Measurements from ENCODE around the gene DUSP14.
"Not testable (repeated sequence)": the region's sequence is repeated elsewhere in the genome, so short reads cannot be mapped to it uniquely, and the experiment has no call there.

The DUSP14 gene

GRCh38 chr17:37485938-37486570, 3.6 kb upstream of the DUSP14 start:
- DNase-seq: no peak

DNA sequence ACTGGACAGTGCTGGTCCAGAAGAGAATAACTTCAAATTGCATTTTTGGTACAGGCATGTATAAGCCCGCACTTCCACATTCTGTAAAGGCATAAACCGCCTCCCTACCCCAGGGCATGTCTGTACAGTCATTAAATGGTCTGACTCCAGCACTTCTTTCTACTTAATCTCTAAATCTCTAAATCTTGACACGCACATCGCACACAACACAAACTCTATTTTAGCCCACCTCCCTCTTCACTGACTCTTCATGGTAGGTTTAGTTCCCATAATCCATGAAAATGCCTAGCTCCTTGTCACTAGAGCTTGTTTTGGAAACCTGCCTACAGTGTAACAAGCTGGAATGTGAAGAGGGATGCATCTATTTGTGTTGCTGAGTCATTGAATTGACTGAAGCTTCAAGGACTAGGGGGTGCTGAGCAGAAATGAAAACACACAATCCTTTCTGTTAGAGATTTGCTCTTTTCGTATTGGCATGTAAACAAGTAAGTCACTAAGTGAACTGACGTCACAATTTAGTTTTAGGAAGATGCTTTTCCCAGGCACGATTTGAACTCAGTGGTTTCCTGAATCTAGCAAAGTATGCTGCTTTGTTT, 1.6 kb upstream of the DUSP14 start:
- no peak for DNase-seq

GRCh38 chr17:37488607-37489196, 989 bp upstream of the DUSP14 start:
- DNase-seq: peak; percentile 69

- no peak for DNase-seq
These were observed 414 bp downstream of the DUSP14 start for GRCh38 chr17:37490022-37490587.

GRCh38 chr17:37490638-37491614, 1.2 kb downstream of the DUSP14 start:
- DNase-seq: peak; percentile 76

DNA sequence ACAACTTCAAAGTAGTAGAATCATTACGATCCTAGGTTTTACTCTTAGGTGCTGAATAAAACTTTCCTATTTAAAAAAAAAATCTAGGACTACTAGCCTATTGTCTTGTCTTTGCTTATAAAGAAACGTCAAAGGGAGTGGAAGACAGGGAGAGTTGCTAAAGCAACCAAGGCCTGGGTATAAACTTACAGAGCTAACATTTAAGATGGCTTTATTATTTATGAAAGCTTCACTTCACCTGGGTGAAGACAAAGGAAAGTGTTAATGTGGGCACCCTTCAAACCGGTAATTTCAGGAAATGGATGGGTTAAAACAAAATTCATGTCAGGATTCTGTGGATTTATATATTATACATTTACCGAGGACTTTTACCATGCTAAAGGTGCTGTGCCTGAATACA, 2.5 kb downstream of the DUSP14 start:
- DNase-seq: no peak

DNA sequence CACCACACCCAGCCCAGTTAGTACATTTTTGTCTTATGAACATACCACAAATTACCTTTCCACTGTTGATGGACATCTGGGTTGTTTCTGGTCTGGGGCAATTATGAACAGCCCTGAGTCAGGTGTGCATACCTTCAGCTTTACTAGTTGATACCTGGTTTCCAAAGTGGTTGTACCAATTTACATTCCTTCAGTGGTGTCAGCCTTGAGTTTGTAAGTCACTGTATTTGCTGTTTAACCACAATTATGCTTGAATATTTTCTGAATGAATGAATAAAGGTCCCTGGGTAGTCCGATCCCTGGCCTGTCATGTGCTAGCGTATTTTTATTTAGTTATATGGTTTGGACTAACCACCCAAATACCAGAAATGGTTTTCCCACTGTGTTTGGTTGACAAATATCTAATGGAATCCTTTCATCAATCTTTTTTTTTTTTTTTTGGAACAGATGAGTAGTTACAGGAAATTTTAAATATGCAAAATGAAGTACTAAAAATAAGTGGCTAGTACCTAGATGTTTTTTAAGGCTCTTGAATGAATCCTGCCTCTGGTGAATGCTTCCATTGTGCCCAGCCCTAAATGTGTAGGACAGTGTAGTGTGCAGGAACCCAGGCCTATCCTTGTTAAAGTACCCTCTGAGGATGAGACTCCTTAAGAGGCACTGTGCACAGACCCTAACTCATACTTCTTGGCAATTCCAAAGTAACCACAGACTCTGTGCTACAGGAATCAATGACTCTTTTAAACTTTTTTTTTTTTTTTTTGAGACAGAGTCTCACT, 3.7 kb downstream of the DUSP14 start:
- DNase-seq: no peak

GRCh38 chr17:37494401-37494831, 4.7 kb downstream of the DUSP14 start:
- DNase-seq: no peak

GRCh38 chr17:37494971-37495370, 5.3 kb downstream of the DUSP14 start:
- DNase-seq: no peak

GRCh38 chr17:37500378-37500777, 10.7 kb downstream of the DUSP14 start:
- DNase-seq: no peak

- DNase-seq: no peak
These were observed 12.6 kb downstream of the DUSP14 start for GRCh38 chr17:37502009-37502936.

DNA sequence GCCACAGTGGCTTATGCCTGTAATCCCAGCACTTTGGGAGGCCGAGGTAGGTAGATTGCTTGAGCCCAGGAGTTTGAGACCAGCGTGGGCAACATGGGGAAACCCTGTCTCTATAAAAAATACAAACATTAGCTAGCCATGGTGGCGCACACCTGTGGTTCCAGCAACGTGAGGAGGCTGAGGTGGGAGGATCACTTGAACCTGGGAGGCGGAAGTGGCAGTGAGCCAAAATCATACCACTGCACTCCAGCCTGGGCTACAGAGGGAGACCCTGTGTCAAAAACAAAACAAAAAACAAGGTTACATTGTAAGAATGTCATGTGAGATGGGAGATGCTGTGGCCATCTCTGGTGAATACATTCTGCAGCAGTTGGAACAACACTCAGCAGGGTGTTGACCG, 13.5 kb downstream of the DUSP14 start:
- DNase-seq: no peak

DNA sequence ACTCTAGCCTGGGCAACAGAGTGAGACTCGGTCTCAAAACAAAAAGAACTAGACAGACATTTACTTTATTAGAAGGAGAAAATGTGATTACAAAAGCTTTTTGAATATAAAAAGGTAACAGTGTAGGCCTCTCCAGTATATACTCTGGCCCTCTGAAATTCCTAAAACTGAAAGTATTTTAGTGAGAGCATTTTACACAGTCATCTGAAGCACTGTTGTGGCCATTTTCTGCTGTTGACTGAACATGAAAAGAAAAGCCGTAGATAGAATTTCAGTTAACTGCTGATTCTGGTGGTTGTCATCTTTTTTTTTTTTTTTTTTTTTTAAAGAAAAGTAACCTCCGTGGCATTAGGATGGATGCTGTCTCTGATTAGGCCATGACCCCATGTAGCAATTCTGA, 15.6 kb downstream of the DUSP14 start:
- no peak for DNase-seq

GRCh38 chr17:37506678-37507077, 17.0 kb downstream of the DUSP14 start:
- no peak for DNase-seq

DNA sequence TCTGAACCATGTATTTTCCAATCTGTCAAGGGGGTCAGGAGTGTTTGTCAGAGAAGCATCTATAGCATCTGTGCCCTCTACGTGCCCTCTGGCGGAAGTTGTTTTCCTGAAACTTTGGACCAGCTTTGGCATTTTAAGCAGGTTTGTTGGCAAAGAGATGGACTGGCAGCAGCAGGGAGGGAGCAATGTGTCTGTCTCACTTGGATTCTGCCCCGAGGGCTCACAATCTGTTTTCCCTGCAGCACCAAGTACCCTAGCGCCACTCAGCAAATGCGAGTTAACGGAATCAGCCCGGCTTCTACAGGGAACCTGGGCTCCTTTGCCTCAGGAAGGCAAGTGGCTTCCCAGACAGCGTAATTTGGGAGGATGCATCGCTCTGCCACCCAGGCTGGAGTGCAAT, 17.4 kb downstream of the DUSP14 start:
- no peak for DNase-seq

DNA sequence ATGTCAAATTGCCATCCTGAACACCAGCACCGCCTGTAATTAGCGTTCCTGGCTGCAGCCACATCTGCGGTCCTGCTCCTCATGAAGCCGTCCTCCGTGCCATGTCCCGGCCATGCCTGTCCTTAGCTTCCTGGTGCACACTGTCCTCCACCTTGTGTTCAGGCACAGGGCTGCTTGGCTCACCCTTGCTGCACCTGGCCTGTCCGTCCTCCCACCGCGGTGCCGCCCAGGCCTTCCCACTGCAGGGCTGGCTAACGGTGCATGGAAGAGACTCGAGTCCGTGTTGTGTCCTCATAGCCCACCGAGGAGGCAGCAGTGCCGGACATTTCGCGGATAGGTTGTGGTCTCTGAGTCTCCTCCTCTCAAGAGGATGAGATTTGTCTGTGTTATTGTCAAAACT, 20.4 kb downstream of the DUSP14 start:
- no peak for DNase-seq

DNA sequence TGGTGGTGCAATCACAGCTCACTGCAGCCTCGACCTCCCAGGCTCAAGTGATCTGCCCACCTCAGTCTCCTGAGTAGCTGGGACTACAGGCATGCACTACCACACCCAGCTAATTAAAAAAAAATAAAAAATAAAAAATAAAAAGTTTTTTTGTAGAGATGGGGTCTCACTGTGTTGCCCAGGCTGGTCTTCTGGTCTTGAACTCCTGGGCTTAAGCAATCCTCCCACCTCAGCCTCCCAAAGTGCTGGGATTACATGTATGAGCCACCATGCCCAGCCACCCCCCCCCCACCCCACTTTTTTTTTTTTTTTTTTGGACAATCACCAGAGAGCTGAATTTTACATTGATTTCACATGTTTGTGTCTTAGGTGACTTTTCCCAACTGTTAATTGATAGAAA, 22.0 kb downstream of the DUSP14 start:
- DNase-seq: not testable (repeated sequence)

DNA sequence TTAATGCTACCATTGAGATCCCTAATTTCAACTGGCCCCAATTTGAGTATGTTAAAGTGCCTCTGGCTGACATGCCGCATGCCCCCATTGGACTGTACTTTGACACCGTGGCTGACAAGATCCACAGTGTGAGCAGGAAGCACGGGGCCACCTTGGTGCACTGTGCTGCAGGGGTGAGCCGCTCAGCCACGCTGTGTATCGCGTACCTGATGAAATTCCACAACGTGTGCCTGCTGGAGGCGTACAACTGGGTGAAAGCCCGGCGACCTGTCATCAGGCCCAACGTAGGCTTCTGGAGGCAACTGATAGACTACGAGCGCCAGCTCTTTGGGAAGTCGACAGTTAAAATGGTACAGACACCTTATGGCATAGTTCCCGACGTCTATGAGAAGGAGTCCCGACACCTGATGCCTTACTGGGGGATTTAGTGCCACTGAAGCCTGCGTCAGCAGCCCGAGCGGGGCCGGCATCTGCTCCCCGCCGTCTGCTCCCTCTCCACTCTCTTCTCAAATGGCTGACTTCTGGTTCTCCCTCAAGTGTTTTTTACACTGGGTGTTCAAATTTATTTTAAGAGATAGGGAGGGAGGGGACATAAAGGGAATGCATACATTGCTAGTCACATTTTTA, 22.9 kb downstream of the DUSP14 start:
- DNase-seq: no peak

DNA sequence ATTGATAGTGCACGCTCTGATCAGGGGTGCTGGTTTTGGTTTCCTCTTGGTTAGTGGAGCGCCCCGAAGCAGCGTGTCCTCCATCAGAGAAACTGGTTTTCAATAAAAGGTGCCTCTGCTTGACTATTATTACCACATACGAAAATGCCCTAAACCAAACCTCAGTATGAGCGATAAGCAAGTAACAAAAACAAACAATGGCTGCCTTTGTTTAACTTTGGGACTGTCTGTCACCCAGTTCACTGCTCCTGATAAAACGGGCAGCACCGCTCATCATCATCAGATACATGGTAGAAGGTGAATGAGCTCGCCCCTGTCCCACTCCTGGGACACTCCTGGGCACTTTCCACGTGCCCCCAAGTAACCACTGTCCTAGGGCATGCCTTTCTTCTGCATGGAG, 24.0 kb downstream of the DUSP14 start:
- no peak for DNase-seq

DNA sequence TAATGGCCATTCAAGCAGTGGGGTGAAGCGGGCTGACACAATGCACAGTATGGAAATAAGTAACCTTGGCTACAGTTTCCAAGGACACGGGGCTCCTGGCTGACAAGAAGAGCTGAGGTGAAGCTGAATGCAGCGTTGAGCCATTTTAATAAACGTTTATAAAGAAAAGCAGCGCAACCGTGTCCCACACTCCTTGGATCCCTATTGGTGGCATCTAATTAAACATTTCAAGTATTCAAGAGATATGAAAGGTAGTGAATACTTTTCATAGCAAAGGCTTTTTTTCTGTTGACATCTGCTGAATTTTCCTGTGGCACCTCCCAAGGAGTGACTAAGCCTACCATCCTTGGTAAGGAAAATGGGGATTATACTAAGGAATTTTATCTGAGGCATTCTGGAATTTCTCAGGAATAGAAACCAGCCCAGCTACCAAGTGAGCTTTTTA, 26.5 kb downstream of the DUSP14 start:
- no peak for DNase-seq

- no peak for DNase-seq
These were observed 28.2 kb downstream of the DUSP14 start for GRCh38 chr17:37517881-37518280.

All from 8988T (cell line).